GM11168 (cell line): ENCODE data around the gene MLYCD.

ENCODE experiments used
- in situ Hi-C: fragments of 300-500 bp; cut with MboI; formaldehyde crosslinking; loops from one replicate; pipeline ENCODE4 v1.12.0; 2022; ENCODE audit warnings: low sequenced_read_pairs; ENCODE audit not compliant: unreplicated experiment

MLYCD gene

GRCh38 chr16:83898463-83899271, at the start of gene MLYCD:
TSS of gene MLYCD (plus strand) at chr16:83899115. CDS start at chr16:83899145, 30 bp downstream.
- in situ Hi-C loops: no loop called here

DNA sequence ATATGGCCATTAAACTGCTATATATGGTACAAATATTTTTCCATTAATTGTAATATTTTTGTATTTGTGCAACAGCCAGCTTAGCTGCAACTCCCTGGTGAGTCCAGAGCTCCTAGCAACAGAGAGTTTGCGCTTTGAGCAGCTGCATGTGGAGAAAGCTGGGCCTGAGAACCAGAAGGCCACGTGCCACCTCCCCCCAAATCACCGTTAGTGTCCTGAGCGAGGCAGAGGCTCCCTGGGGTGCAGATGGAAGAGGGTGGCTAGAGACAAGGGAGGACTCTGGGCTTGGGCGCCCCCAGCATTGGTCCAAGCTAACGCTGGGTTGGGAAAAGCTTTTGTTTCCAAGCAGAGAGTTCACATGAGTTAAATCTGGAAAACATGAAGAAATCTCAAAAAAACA, 49.5 kb upstream of the MLYCD start:
- in situ Hi-C loops: no loop called here

DNA sequence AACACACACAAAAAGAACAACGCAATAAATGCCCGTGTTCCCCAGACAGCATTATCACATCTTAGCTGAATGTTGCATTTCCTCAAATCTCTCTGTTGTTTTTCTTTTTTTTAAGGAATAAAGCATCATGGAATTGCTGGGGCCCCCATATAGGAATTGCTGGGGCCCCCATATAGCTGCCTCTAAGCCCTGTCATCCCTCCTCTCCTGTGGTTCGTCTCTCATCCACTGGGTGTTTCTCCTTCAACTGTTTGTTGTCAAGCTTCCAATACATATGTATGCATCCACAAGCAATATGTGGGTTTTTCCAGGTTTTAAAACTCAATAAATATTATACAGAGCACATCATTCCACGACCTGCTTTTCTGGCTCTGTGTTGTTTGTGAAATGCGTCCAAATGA, 48.0 kb upstream of the MLYCD start:
- in situ Hi-C loops: no loop called here

DNA sequence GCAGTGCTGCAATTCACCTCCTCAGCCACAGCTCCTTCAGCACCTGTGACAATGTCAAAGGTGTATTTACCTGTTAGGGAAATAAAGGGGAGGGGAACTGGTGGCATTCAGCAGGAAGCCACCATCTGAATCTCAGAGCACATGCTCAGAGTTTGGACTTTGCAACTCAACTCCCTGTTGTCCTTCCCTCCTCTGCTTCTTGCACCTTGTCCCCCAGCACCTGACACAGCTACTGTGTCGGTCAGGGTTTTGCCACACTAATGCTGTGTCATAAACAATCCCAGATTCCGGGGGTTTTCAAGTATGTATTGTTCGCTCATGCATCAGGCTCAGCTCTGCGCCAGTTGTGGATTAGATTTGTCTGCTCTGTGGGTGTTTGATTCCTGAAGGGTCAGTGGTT, 47.4 kb upstream of the MLYCD start:
- in situ Hi-C loops: no loop called here

DNA sequence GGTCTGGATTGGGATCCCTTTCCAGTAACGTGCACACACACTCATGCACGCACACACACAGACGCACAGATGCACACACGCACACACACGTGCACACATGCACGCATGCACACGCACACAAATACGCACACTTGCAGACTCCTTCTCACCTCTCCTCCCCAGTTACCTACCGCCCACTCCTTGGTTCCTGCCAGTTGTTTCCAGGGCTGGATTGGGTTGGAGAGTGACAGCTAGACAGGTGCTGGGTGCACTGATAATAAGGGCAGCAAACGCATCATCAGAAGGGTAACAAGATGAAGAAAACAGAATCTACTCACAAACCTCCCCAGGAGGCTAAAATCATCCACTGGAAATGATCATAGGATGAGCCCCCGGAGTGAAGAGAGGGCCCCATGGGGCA, 46.1 kb upstream of the MLYCD start:
- in situ Hi-C loops: no loop called here

GRCh38 chr16:83853834-83854233, 45.1 kb upstream of the MLYCD start:
- in situ Hi-C loops: no loop called here

- in situ Hi-C loops: no loop called here
These were observed 44.5 kb upstream of the MLYCD start for GRCh38 chr16:83854420-83854819.

DNA sequence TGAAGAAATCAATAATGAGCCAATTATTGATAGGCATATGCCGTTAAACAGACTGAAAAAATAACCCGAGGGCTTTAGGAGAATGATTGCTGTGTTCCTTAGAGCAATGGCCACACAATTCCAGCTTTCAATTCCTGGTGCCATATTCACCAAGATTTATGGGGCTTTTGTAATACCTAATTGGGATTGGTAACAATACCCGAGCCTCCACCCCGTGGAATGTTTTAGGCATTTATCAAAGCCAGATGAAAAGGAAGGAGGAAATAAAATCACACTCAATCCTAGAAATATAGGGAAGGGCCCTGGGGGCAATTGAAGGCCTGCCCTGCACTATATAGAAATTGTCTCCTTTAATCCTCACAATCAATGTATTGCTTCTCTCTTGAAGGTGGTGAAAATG, 42.1 kb upstream of the MLYCD start:
- in situ Hi-C loops: no loop called here

- in situ Hi-C loops: no loop called here
These were observed 39.6 kb upstream of the MLYCD start for GRCh38 chr16:83859265-83859664.

DNA sequence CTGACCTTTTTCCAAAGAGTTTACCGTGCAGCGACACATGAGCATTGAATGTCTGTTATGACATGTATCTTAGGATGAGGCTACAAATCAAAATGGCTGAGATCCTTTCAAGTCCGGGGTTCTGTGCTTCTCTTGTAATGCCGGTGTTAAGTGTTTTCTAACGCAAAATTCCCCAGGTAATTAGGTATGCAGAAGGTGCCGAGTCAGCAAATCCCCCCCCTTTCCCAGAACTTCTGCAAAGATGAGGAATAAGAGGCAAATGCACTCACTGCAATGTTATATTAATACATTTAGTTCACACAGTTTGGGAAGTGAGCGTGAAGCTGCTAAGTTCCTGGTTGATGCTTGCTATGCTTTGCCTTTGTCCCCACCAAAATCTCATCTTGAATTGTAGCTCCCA, 36.3 kb upstream of the MLYCD start:
- in situ Hi-C loops: no loop called here

DNA sequence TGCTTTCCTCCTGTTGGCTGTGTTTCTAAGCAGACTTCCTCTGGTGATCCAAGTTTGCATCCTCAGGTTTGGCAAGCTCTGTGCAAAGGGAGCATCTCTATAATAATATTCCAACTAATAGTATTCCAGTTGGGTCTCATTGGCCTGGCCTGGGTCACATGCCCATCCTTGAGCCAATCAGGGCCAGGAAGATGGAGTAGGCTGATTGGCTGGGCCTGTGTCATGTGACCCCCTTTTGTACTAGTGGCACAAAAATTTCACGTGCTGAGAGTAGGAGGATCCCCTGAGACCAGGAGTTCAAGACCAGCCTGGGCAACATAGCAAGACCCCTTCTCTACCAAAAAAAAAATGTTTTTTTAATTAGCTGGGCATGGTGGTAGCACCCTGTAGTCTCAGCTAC, 35.2 kb upstream of the MLYCD start:
- in situ Hi-C loops: no loop called here

DNA sequence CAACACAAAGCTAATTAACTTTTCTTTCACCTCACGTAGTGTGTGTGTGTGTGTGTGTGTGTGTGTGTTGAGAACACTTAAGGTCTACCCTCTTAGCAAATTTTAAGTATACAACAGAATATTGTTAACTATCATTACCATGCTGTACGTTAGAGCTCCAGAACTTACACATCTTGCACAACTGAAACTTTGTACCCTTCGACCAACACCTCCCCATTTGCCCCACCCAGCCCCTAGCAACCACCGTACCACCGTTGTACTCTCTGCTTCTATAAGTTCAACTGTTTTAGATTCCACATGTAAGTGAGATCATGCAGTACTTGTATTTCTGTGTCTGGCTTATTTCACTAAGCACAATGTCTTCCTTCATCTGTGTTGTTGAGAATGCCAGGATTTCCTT, 28.1 kb upstream of the MLYCD start:
- in situ Hi-C loops: no loop called here

GRCh38 chr16:83878838-83879237, 20.1 kb upstream of the MLYCD start:
- in situ Hi-C loops: no loop called here

DNA sequence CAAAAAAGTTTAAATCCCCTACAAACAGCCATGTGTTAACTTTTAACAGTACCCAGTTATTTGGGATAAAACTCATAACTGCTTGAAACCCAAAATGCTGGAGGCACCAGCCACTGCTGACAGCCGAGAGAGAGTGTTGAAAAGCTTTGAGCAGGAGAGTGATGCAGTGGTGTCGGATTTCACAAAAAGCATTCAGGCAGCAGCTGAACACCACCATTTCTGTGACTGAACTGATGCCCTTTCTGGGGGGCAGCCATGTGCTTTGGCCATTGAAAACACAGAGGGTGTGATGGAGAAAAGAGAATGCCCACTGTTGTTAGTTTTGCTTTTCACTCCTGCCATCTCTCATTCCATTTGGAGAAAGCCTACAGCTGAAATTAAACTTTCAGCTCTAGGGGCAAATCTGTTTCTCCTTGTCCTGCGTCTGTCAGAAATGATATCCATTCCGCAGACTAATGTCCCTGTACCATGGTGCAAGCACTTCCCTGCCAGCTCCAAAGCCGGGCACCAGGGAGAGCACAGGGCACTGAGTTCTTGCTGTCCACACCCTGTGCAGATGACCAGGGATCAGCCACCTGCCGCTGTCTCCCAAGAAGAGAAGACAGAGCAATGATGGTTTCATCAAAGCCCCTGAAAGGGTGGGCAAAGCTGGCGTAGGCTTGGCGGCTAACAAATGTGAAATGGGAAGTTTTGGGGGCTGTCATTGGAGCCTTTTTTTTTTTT, 16.6 kb upstream of the MLYCD start:
- in situ Hi-C loops: no loop called here

DNA sequence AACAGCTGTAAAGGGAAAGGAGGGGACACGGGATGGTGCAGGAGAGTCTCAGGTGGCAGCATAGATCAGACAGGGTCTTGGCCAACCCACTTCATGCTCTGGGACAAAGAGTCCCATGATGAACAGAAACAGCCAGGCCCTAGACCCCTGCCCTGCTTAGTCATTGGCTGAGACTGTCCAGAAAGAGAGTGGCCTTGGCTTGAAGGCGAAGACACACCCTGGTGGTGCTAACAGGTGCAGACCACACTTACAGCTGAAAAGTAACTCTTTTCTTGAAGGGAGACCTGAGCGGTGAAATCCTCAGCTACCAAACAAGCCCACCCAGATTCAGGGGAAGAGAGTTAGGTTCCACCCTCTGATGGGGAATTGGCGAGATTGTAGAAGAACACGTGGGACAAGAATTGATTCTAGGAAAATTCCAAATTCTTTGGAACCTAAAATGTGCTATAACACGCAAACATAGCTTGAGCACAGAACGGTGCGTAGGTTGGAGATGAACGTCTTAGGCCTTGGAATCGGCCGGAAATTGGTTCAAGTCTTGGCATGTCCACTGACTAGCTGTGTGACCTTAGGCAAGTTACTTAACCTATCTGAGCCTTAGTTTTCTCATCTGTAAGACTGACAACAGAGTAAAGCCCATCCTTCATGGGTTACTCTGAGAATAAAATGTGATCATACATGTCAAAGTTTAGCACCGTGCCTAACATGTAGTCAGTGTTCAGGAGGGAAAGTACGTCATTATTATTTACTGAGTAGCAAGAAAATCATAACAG, 12.5 kb upstream of the MLYCD start:
- in situ Hi-C loops: no loop called here

DNA sequence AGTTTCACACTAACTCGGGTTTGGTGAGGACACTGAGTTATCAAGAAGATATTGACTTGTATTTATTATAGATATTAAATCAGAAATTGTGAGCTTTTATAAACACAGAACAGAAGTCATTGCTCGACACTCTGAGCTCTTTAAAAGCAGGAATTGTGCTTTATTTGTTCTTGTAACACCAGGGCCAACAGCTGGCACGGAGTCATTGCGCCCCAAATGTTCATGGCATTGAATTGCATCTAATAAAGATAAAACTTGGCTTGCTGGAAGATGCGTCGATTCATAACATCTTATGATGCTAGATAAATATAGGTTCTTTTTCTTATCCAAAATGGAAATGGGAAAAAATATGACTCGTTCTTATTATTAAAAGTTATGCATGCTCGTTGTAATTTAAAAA, 11.8 kb upstream of the MLYCD start:
- in situ Hi-C loops: no loop called here

DNA sequence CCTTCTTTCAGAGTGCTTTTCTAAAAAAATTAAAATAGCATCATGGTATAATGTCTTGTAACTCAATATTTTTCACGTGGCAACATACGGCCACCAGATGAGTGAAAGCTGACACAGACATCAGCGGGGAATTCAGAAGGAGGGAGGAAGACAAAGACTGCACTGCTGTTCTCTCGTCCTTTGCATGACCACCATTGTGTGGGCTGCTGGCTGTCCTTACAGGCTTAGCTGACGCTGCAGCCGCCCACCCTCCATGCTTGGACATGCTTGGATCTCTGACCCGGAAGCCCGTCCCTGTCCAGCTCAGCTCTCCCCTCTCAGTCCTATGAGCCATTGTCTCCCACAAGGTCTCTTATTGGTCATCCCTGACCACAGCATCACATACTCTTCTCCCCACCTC, 11.4 kb upstream of the MLYCD start:
- in situ Hi-C loops: no loop called here

- in situ Hi-C loops: no loop called here
These were observed 10.3 kb upstream of the MLYCD start for GRCh38 chr16:83888672-83889044.

DNA sequence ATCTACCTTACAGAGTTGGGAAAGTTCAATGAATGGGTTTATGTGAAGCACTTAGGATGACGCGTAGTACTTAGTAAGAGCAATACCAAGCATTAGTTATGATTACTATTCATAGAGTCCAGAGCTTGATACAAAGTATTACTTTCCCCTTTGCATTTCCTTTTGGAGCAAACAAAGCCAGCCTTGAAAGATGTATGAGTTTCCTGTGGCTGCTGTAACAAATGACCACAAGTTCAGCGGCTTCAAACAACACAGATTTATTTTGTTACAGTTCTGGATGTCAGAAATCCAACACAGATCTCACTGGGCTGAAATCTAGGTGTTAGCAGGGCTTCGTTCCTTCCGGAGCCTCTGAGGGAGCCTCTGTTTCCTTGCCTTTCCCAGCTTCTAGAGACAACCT, 8.6 kb upstream of the MLYCD start:
- in situ Hi-C loops: no loop called here

- in situ Hi-C loops: no loop called here
These were observed 7.2 kb upstream of the MLYCD start for GRCh38 chr16:83891742-83892141.

- in situ Hi-C loops: no loop called here
These were observed 3.7 kb upstream of the MLYCD start for GRCh38 chr16:83895243-83895642.
